Measurements from ENCODE around the gene SMIM45.

GRCh38 chr22:41970601-41971000 lies 18.7 kb downstream of the SMIM45 start:
- TF ChIP-seq POLR2AphosphoS5 (IDR thresholded peaks at IDR 0.05; ENCODE audit: low read length) (no peak), MYC (IDR thresholded peaks at IDR 0.05; ENCODE audit: insufficient read depth, insufficient read length, insufficient replicate concordance, low read length, severe bottlenecking) (no peak), BACH1 (IDR thresholded peaks at IDR 0.05; ENCODE audit: borderline replicate concordance) (no peak), CEBPB (IDR thresholded peaks at IDR 0.05; ENCODE audit: borderline replicate concordance in 1 of 2, low read depth in 2 of 2, low read length in 2 of 2) (no peak), SP1 (IDR thresholded peaks at IDR 0.05; ENCODE audit: low read depth, low read length) (no peak), NKRF (conservative IDR thresholded peaks at IDR 0.05) (no peak), EZH2 (IDR thresholded peaks at IDR 0.05; ENCODE audit: borderline replicate concordance, control insufficient read depth, low read depth, low read length) (no peak), POLR2A (IDR thresholded peaks at IDR 0.05; ENCODE audit: low read depth, low read length) (no peak), MXI1 (IDR thresholded peaks at IDR 0.05; ENCODE audit: low read depth, low read length) (no peak)
- TF ChIP-seq, protein P1, sequence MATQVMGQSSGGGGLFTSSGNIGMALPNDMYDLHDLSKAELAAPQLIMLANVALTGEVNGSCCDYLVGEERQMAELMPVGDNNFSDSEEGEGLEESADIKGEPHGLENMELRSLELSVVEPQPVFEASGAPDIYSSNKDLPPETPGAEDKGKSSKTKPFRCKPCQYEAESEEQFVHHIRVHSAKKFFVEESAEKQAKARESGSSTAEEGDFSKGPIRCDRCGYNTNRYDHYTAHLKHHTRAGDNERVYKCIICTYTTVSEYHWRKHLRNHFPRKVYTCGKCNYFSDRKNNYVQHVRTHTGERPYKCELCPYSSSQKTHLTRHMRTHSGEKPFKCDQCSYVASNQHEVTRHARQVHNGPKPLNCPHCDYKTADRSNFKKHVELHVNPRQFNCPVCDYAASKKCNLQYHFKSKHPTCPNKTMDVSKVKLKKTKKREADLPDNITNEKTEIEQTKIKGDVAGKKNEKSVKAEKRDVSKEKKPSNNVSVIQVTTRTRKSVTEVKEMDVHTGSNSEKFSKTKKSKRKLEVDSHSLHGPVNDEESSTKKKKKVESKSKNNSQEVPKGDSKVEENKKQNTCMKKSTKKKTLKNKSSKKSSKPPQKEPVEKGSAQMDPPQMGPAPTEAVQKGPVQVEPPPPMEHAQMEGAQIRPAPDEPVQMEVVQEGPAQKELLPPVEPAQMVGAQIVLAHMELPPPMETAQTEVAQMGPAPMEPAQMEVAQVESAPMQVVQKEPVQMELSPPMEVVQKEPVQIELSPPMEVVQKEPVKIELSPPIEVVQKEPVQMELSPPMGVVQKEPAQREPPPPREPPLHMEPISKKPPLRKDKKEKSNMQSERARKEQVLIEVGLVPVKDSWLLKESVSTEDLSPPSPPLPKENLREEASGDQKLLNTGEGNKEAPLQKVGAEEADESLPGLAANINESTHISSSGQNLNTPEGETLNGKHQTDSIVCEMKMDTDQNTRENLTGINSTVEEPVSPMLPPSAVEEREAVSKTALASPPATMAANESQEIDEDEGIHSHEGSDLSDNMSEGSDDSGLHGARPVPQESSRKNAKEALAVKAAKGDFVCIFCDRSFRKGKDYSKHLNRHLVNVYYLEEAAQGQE (IDR thresholded peaks at IDR 0.05; ENCODE audit: low read depth, low read length), result no peak
- TF ChIP-seq, protein P2, sequence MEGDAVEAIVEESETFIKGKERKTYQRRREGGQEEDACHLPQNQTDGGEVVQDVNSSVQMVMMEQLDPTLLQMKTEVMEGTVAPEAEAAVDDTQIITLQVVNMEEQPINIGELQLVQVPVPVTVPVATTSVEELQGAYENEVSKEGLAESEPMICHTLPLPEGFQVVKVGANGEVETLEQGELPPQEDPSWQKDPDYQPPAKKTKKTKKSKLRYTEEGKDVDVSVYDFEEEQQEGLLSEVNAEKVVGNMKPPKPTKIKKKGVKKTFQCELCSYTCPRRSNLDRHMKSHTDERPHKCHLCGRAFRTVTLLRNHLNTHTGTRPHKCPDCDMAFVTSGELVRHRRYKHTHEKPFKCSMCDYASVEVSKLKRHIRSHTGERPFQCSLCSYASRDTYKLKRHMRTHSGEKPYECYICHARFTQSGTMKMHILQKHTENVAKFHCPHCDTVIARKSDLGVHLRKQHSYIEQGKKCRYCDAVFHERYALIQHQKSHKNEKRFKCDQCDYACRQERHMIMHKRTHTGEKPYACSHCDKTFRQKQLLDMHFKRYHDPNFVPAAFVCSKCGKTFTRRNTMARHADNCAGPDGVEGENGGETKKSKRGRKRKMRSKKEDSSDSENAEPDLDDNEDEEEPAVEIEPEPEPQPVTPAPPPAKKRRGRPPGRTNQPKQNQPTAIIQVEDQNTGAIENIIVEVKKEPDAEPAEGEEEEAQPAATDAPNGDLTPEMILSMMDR (IDR thresholded peaks at IDR 0.05 in 2 of 3, conservative IDR thresholded peaks at IDR 0.05 in 1 of 3; ENCODE audit: control insufficient read depth in 2 of 3, extremely low read depth in 1 of 3, insufficient read depth in 1 of 3, low read depth in 3 of 3, low read length in 3 of 3), result no peak
